GM23248 (cell line): Measurements from ENCODE around the gene NDUFB10.

Experiments used
- EZH2 ChIP-seq: fragments of 200-600 bp; sonication (generic); IDR thresholded peaks from 2 replicates; pipeline ENCODE4 v1.6.1; 2018; ENCODE audit warnings: antibody characterized with exemption, mild to moderate bottlenecking; ENCODE audit not compliant: insufficient read depth, poor library complexity, severe bottlenecking
- EZH2phosphoT487 ChIP-seq: fragments of 200-600 bp; sonication (generic); IDR thresholded peaks from 2 replicates; pipeline ENCODE4 v1.6.1; 2018; ENCODE audit warnings: antibody characterized with exemption, moderate library complexity, mild to moderate bottlenecking, low read depth; ENCODE audit not compliant: insufficient read depth

DNA sequence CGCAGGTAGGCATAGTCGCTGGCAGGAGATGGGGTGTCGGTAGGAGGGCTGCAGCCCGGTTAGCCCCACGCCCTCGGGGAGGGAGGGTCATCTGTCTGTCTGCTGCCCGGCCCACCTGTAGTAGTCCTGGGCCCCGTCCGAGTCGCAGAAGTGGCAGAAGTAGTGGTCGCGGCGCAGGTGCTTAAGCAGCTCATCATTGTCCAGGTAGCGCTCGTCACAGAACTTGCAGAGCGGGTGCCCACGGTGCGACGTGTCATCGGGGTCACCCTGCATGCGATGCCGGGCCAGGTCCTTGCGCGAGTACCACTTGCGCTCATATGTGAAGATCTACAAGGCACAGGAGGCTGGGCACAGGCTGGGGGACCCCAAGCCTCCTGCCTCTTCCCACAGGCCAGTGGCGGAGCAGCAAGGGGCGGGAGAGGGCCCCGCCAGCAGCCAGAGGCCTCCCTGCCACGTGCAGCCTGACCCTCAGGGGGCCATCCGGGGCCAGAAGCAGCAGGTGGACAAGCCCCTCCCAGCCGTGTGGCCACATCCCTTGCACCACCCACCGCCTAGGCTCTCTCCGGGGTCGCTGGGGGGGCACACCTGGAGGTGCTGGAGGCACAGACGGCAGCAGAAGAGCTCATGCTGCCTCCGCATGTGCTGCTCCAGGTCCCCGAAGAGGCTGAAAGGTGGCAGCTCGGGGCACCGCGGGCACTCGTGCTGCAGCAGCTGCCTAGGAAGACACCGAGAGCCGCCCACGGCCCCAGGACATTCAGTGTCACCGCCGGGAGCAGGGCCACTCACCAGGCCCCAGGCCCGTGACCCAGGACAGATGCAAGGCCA is 43.3 kb downstream of the NDUFB10 start:
- TF ChIP-seq EZH2phosphoT487 (no peak), EZH2 (no peak)
